Keratinocyte (primary cell): ENCODE data around the gene ROBO2. TPM values are rescaled to one million over a fixed set of nuclear protein-coding genes. Genes with fewer than 3 reads are reported as not detected.

Source experiments
- DNase-seq: peaks from one replicate; pipeline ENCODE4 v3.0.0-alpha.2; 2011; ENCODE audit warnings: low read depth, missing footprints, low spot score
- FAIRE-seq: peaks from 2 replicates; lab custom pipeline; 2011; peaks lifted over from hg19 to GRCh38; lab: Jason Lieb, UNC
- H2AFZ ChIP-seq: 2 replicates; pipeline ENCODE4 v1.6.0; 2012; ENCODE audit warnings: low read length, control low read depth, inconsistent platforms; ENCODE audit not compliant: control insufficient read depth
- H3K27ac ChIP-seq: 2 replicates; pipeline ENCODE4 v1.5.1; 2011; ENCODE audit warnings: low read length; ENCODE audit not compliant: control insufficient read depth, insufficient read depth
- H3K27me3 ChIP-seq: 3 replicates; pipeline ENCODE4 v1.6.0; 2011; ENCODE audit warnings: low read length; ENCODE audit not compliant: control insufficient read depth, insufficient read depth; ENCODE audit errors: extremely low read depth
- H3K36me3 ChIP-seq, 2 experiments: 2 replicates in 1 of 2; 3 replicates in 1 of 2; pipeline ENCODE4 v1.5.1; 2011; ENCODE audit warnings: low read length in 2 of 2, mild to moderate bottlenecking in 1 of 2; ENCODE audit not compliant: control insufficient read depth in 2 of 2, insufficient read depth in 2 of 2; ENCODE audit errors: extremely low read depth in 1 of 2
- H3K4me1 ChIP-seq: 3 replicates; pipeline ENCODE4 v1.5.1; 2011; ENCODE audit warnings: low read length; ENCODE audit not compliant: control insufficient read depth, insufficient read depth; ENCODE audit errors: extremely low read depth
- H3K4me2 ChIP-seq: 3 replicates; pipeline ENCODE4 v1.6.0; 2011; ENCODE audit warnings: low read depth, low read length; ENCODE audit not compliant: control insufficient read depth, insufficient read depth; ENCODE audit errors: extremely low read depth
- H3K4me3 ChIP-seq, 3 experiments: fragments of 200-600 bp in 1 of 3; sonication (generic) in 1 of 3; 2 replicates in 2 of 3; 3 replicates in 1 of 3; pipeline ENCODE4 v1.5.1; 2011 to 2016; ENCODE audit warnings: low read length in 3 of 3, mild to moderate bottlenecking in 3 of 3, control low read depth in 2 of 3, inconsistent platforms in 1 of 3, low read depth in 1 of 3, mixed read lengths in 1 of 3, mixed run types in 1 of 3, moderate library complexity in 1 of 3; ENCODE audit not compliant: control insufficient read depth in 2 of 3, insufficient read depth in 2 of 3; ENCODE audit errors: extremely low read depth in 1 of 3
- H3K79me2 ChIP-seq: 2 replicates; pipeline ENCODE4 v1.6.0; 2012; ENCODE audit warnings: low read length; ENCODE audit not compliant: control insufficient read depth, insufficient read depth
- H3K9ac ChIP-seq: 3 replicates; pipeline ENCODE4 v1.6.0; 2011; ENCODE audit warnings: low read length; ENCODE audit not compliant: control insufficient read depth, insufficient read depth; ENCODE audit errors: extremely low read depth
- H3K9me1 ChIP-seq: 3 replicates; pipeline ENCODE4 v1.6.0; 2011; ENCODE audit warnings: low read length; ENCODE audit not compliant: control insufficient read depth, insufficient read depth; ENCODE audit errors: extremely low read depth
- H3K9me3 ChIP-seq: 2 replicates; pipeline ENCODE4 v1.5.1; 2012; ENCODE audit warnings: low read depth, low read length; ENCODE audit not compliant: control insufficient read depth
- H4K20me1 ChIP-seq: 3 replicates; pipeline ENCODE4 v1.6.0; 2011; ENCODE audit warnings: low read length; ENCODE audit not compliant: control insufficient read depth, insufficient read depth; ENCODE audit errors: extremely low read depth
- CTCF ChIP-seq, 3 experiments: IDR thresholded peaks in 1 of 3; conservative IDR thresholded peaks in 1 of 3; optimal IDR thresholded peaks in 1 of 3; 2 replicates in 2 of 3; 3 replicates in 1 of 3; pipeline versions ENCODE3 to v1.5.1; 2011; ENCODE audit warnings: low read length in 3 of 3, mild to moderate bottlenecking in 3 of 3, moderate library complexity in 2 of 3, control low read depth in 1 of 3, inconsistent platforms in 1 of 3; ENCODE audit not compliant: insufficient read depth in 2 of 3; ENCODE audit errors: extremely low read depth in 1 of 3
- EZH2 ChIP-seq: IDR thresholded peaks from one replicate; pipeline ENCODE4 v1.6.1; 2012; ENCODE audit warnings: inconsistent platforms, mild to moderate bottlenecking, low read length, moderate library complexity
- dilution Hi-C: fragments of 300-500 bp; cut with MboI; formaldehyde crosslinking; loops from one replicate; pipeline ENCODE4 v1.7.0; 2020; ENCODE audit warnings: low sequenced_read_pairs; ENCODE audit not compliant: extremely low pct_ligation_motif_present
- polyA plus RNA-seq, 5 experiments: library from polyadenylated mRNA; depleted of rRNA in 3 of 5; stranded (reverse) in 3 of 5; stranded (forward) in 1 of 5; unstranded in 1 of 5; fragments of >200 nt; gene quantifications; 1 replicate in 1 of 5; 2 replicates in 3 of 5; 3 replicates in 1 of 5; pipeline versions ENCODE4 v1.2.1 to v1.2.3, GENCODE V29; 2011 to 2012; ENCODE audit warnings: missing spikeins in 2 of 5, low read depth in 1 of 5, low replicate concordance in 1 of 5

Gene ROBO2
- polyA plus RNA-seq, 1 donor (not counting 4 experiments of a cell fraction or from before 2014, with no cell fraction given) = 0.30 TPM

DNA sequence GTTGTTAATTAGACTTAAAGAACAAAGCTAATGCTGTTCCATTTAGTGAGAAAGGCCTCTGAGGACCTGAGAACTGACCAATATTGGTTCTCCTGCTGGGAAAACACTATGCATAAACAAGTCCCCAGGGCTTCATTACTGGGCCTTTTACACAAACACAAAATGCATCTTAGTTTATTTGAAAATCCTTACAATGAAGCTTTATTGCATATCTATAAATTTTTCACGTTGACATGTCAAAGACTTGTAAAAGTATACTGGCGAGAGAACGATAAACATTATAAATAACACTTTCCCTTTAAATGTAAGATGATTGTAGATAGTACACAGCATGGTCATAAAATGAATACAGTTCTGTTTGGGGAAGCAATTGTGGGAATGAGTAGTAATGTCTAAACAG, 151.7 kb downstream of the ROBO2 start:
- Histone ChIP-seq H3K79me2 (no peaks in the 10 kb centered on the region), H4K20me1 (no peaks in the 10 kb centered on the region), H3K27me3 (no peaks in the 10 kb centered on the region), H3K9me1 (no peaks in the 10 kb centered on the region), H3K27ac (no peak overlapping the region), H3K4me3 (no peak overlapping the region), H3K4me1 (no peaks in the 10 kb centered on the region), H3K9ac (no peak overlapping the region), H3K36me3 (no peaks in the 10 kb centered on the region), H2AFZ (no peak overlapping the region), H3K4me2 (no peak overlapping the region), H3K9me3 (no peaks in the 10 kb centered on the region)
- no peak for FAIRE-seq
- dilution Hi-C loops = no loop called here
- no peak for TF ChIP-seq CTCF (optimal IDR thresholded peaks at IDR 0.05 in 1 of 3, IDR thresholded peaks at IDR 0.05 in 1 of 3, conservative IDR thresholded peaks at IDR 0.05 in 1 of 3; ENCODE audit: extremely low read depth in 1 of 3, insufficient read depth in 2 of 3, low read length in 3 of 3)
- TF ChIP-seq EZH2 = no peak
- DNase-seq = no peak

DNA sequence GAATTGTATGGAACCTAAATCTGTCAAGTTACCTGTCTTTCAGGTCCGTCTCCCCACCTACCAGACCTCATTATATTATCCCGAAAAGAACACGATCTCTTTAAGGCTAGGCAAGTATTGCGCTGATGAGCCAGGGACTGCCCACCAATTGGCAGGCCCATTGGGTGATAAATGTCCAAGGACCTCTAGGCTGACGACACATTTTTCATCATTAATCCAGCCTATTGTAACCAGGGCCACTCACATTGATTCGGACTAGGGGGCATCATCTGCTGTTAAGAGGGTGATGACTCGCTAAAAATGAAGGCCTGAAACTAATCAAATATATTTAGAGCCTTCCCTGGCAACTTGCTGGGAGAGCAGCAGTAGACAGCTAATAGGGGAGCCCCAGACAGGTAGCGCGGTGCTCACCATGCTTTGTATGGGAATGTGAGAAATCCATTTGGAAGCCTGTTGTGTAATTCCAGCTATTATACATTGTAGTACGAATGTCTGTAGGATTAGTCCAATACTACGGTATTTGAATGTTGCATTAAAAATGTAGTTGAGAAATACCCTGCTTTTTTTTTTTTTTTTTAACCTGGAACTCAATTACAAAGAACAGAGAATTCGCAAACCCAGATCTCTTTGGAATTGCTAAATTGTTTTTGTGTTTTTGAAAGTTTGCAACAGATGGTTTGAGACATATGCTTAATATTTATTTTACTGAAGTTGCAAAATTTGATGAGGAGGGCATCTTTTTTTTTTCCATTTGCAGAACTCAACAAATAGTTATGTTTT, 156.1 kb downstream of the ROBO2 start:
- TF ChIP-seq CTCF (optimal IDR thresholded peaks at IDR 0.05 in 1 of 3, IDR thresholded peaks at IDR 0.05 in 1 of 3, conservative IDR thresholded peaks at IDR 0.05 in 1 of 3; ENCODE audit: extremely low read depth in 1 of 3, insufficient read depth in 2 of 3, low read length in 3 of 3) = no peak
- TF ChIP-seq EZH2 = no peak
- FAIRE-seq (no peak), DNase-seq (no peak)
- no peak overlapping the region for H3K27ac ChIP-seq
- no peak overlapping the region for H3K9ac ChIP-seq
- no peak overlapping the region for H2AFZ ChIP-seq
- no peaks in the 10 kb centered on the region for H3K4me1 ChIP-seq
- H3K4me2 ChIP-seq = no peak overlapping the region
- H3K9me1 ChIP-seq = no peaks in the 10 kb centered on the region
- H3K79me2 ChIP-seq = no peaks in the 10 kb centered on the region
- H3K4me3 ChIP-seq = no peak overlapping the region
- dilution Hi-C loops = no loop called here
- no peaks in the 10 kb centered on the region for H3K36me3 ChIP-seq
- H4K20me1 ChIP-seq = no peaks in the 10 kb centered on the region
- H3K27me3 ChIP-seq = no peaks in the 10 kb centered on the region
- H3K9me3 ChIP-seq = no peaks in the 10 kb centered on the region
